DND-41 (cell line): ENCODE results near the gene SLC22A3.

Source experiments
- EZH2 ChIP-seq: IDR thresholded peaks from 3 replicates; pipeline ENCODE4 v1.6.1; 2012; ENCODE audit warnings: borderline replicate concordance, low read depth, mild to moderate bottlenecking, moderate library complexity, low read length, inconsistent platforms; ENCODE audit not compliant: severe bottlenecking
- TF ChIP-seq, protein P1 (sequence below): IDR thresholded peaks from 2 replicates; pipeline ENCODE4 v1.5.1; 2012; ENCODE audit warnings: borderline replicate concordance, low read length, moderate library complexity, mild to moderate bottlenecking; ENCODE audit not compliant: poor library complexity, severe bottlenecking; ENCODE audit errors: extremely low read depth

DNA sequence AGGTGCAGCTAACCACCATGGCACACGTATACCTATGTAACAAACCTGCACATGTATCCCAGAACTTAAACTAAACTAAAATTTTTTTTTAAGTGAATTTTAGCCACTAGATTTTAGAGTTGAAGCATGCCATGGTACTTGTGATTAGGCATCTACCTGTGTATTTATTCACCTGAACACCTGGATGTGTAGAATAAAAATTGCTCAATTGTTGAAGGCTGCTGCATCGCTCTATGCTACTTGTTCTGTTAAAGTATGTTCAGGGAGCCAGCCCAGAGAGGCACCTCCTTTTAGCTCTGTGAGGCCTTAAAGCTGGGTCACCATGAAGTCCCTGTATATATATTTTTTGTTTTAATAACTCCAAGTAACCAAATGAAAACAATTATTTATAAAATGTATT lies 28.3 kb downstream of the SLC22A3 start:
- TF ChIP-seq, protein P1, sequence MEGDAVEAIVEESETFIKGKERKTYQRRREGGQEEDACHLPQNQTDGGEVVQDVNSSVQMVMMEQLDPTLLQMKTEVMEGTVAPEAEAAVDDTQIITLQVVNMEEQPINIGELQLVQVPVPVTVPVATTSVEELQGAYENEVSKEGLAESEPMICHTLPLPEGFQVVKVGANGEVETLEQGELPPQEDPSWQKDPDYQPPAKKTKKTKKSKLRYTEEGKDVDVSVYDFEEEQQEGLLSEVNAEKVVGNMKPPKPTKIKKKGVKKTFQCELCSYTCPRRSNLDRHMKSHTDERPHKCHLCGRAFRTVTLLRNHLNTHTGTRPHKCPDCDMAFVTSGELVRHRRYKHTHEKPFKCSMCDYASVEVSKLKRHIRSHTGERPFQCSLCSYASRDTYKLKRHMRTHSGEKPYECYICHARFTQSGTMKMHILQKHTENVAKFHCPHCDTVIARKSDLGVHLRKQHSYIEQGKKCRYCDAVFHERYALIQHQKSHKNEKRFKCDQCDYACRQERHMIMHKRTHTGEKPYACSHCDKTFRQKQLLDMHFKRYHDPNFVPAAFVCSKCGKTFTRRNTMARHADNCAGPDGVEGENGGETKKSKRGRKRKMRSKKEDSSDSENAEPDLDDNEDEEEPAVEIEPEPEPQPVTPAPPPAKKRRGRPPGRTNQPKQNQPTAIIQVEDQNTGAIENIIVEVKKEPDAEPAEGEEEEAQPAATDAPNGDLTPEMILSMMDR, result no peak
- TF ChIP-seq EZH2, result no peak
